RCC 7860 (cell line): ENCODE results near the gene MINAR2.

Experiments used
- DNase-seq: peaks from one replicate; pipeline ENCODE4 v3.0.0-alpha.2; 2015; ENCODE audit warnings: low spot score
- FAIRE-seq: peaks from 2 replicates; lab custom pipeline; 2012; peaks lifted over from hg19 to GRCh38; lab: Jason Lieb, UNC

Gene MINAR2, protein sequence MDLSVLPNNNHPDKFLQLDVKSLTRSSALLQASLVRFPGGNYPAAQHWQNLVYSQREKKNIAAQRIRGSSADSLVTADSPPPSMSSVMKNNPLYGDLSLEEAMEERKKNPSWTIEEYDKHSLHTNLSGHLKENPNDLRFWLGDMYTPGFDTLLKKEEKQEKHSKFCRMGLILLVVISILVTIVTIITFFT

DNA sequence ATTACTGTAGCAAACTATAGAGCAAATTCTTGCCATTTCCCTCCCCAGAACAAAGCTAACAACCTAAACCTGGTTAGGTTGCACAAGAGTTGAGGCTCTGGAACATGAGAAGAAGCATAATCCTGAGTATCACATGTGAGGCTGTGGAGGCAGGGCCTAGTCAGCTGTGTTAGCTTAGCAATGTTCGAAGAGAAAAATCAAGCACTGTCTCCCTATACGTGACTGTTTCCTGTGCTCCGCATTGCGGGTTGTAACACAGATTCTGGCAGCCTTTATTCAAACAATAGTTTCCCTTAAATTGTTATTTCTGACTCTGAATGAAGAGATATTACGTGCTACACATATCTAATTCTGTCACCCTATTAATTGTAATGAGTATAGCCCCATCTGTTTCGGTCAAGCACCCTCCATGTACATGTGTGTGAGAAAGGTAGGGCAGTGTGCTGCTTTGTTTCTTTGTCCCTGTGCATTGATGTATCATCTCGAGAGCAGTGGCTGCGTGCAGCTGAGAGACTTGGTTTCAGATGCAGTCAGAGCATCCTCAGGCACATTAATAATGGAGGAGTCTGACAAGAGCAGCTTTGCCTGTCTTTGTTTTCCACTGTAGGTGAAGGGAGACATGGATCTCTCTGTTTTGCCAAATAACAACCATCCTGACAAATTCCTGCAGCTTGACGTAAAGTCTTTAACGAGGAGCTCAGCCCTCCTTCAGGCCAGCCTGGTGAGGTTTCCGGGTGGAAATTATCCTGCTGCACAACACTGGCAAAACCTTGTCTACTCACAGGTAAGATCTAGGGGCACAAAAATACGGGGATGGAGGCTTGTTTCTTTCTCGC is at the start of gene MINAR2:
TSS of gene MINAR2 (plus strand) at position 523 of the 836 bp plus-strand sequence. CDS start at position 620, 97 bp downstream.
- FAIRE-seq (no peak), DNase-seq (no peak)

DNA sequence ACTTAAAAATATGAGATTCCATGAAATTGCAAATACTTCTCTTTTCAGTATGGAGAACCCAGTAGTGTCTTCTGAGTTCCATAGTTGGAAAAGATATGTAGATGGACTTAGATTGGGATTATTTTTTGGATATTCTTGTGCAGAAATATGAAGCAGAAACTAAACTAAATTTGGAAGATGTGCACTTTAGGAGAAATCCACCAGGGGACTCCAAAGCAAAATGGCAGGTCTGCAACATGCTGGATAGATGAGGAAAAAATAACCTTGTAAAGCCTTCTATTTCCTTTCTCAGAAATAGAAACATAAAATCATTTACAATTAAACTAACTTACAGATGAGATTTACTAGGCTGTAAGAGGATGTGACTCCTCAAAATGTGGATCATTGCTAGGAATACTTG is 49.2 kb upstream of the MINAR2 start:
- DNase-seq, result no peak

DNA sequence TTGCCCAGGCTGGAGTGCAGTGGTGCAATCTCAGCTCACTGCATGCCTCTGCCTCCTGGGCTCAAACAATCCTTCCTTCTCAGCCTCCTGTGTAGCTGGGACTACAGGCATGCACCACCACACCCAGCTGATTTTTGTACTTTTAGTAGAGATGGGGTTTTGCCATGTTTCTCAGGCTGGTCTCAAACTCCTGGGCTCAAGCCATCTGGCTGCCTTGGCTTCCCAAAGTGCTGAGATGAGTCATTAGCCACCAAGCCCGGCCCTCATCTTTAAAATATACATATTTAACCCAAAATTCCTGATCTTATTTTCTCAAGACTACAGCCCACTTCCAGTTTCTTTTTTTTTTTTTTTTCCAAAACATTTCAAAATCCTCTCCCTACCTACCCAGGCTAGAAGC is 31.7 kb upstream of the MINAR2 start:
- no peak for DNase-seq
- no peak for FAIRE-seq

More for the DNA sequence above, 49.2 kb upstream of the MINAR2 start:
- FAIRE-seq, result no peak

DNA sequence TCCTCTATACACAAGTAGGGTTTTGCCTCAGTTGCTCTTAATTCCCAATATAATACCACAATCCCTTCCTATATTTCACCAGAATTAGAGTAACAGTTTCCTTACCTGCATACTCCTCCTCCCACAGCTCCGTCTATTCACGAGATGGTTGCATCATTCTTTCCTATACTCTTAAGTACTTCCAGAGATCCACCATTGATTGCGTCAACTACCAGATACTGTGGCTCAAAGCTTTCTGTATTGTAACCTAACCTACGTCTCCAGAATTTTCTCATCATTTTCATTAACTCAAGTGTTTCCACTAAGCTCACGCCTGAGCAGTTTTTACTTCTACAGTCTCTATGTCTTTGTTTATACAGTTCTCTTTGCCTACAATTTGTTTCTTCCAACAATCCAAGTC is 31.2 kb upstream of the MINAR2 start:
- FAIRE-seq (no peak), DNase-seq (no peak)

DNA sequence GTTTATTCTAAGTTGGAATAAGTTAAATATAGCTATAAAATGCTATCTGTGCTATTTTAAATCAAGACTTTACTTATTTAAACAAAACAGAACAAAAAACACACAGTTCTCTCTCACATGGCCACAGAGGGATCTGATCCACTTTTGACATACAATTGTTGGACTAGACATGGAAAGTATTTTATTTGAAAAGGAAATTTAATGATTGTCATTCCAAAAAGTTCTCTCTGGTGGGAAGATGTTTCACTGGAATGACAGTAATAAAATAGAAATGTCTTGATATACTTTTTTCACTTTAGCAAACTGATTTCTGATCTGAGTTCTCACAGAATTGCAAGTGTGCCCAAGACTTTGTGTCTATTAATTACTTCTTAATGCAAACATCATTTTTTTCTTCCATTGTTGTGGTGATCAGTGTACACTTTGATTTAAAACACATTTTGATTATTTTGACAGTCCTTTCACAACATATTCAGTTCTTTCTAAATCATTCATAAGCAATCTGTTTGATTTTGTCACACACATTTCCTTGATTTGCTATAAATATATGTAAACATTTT is 30.1 kb upstream of the MINAR2 start:
- FAIRE-seq (no peak), DNase-seq (no peak)

DNA sequence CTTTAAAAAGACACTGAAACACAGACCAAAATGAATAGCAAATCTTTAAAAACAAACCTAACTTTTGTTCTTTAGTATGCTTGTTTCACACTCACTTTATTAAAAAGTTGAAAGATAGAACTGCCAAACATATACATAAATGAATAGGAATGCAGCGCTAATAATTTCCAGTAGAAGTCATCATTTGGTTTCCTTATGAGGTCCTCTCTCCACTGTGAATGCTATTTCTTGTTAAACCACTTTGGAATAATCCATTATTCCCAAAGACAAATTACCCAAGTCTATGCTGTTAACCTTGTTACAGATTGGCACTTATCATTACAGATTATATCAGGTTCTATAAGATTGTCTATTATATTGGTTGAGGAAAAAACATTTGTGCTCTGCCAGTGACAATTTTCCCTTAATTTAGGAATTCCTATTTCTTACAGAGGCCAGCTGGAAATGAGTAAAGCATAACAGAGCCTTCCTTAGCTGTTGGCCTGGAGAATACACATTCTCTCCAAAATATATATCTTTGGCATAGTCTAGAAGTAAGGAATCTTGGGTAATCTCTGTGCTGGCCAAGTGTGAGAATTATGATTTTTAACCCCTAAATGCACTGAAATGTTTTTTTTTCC is 29.3 kb upstream of the MINAR2 start:
- FAIRE-seq, result no peak

DNA sequence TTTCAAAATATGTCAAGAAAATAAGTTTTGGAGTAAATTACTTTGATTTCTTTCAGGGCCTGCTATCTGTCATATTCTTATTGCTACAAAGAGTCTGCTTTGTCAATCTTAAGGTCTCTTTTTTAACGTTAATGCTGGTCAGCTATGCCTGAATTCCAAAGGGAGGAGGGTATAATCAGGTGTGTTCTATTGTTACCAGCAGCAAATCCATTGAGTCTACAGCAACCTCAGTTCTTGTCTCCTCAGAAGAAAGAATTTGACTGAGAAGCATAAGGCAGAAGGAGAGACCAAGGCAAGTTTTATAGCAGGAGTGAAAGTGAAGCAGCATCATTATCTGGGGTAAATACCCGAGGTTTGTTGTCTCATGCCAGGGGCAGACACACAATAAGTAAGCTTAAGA is 23.7 kb upstream of the MINAR2 start:
- FAIRE-seq, result no peak
- DNase-seq, result no peak

More for the DNA sequence above, 29.3 kb upstream of the MINAR2 start:
- DNase-seq, result no peak

DNA sequence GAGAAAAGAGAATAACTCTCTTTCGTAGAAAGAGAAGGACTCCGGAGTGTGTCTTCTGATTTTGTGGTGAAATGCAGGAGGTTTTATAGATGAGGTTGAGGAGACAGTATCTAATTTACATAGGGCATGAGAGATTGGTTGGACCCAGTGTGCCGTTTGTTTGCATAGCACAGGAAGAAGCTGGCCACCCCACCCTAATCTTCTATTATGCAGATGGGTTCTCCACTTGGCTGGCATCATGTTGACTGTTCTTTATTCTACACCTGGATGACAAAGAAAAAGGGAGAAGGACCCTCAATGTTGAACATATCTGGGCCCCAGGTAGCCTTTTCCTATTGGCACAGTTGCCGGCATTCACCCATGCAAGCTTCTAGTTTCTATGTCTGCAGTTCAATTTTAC is 23.2 kb upstream of the MINAR2 start:
- FAIRE-seq (no peak), DNase-seq (no peak)

DNA sequence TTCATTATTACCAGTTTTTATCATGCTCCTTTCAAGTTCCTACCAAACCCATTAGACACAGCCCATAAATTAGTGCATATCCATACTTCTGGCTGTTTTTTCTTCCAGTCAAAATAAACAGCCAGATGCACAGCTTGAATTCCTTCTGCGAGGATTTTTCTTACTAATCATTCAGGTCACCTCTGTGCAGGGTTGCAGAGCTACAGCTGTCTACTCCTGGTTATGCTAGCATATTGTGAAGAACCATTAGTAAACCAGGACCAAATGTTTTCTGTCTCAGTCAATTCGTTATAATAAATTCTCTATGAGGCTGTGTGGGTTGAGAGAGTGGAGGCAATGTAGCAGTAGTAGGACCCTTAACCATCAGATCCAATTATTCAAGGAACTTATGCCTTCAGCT is 8.1 kb upstream of the MINAR2 start:
- FAIRE-seq (no peak), DNase-seq (no peak)

DNA sequence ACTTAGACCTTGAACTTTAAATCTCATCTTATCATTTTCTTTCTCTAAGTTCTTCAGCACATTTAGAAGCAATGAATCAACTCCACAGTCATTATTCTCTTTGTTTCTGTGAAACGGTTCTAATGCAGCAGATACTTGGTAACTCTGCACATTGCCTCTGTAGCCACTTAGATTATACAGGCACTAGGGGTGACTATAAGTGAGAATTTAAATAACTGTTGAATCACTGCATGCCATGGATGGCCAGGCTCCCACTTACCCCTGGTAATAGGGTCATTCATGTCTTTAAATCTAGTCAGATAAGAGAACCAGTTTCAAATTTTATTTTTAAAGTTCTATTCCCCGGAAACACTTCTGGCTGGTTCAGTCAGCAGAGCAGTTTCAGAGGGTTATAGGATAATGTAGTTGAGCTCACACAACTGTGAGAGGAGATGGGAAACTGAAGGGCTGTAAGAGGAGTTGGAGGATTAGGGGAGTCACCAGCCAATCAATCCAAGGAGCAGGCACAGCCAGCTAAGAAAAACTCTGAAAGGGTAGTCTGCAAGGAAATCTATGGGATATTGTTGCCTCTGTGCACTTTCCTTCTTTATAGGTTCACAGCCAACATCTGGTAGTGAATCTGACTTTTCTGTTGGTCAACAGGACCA is 4.2 kb upstream of the MINAR2 start:
- DNase-seq, result no peak
- FAIRE-seq, result no peak

DNA sequence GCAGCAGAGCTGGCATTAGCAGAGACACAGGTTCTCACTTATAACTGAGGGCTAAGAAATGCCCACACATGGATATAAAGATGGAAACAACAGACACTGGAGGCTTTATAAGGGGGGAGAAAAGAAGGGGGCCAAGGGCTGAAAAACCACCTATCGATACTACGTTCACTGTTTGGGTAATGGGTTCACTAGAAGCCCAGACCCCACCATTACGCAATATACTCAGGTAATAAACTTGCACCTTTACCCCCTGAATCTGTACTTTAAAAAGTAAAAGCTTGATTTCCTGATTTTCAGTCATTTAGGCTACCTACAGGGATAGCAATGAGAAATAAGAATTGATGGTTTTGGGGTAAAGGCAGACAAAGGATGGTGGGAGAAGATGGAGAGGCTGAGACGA is 1.9 kb upstream of the MINAR2 start:
- DNase-seq (no peak), FAIRE-seq (no peak)

DNA sequence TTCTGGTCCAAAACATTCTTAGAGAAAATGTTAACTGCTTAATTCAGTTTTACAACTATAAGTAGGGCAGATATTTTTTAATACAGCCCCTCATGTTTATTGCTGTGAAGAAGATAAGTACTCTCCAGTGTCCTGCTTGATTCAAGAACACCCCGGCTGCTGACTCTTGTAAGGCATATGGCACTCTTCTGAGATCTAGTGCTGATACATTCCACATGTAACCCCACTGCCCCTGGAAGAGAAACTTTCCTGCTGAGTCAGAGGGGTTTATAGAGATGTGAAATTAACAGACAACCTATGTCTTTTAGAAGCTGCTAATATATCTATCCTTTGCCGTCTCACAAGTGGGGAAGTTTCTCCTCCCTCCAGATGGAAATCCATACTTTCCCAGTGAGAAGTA is 1.0 kb upstream of the MINAR2 start:
- FAIRE-seq, result no peak
- no peak for DNase-seq

DNA sequence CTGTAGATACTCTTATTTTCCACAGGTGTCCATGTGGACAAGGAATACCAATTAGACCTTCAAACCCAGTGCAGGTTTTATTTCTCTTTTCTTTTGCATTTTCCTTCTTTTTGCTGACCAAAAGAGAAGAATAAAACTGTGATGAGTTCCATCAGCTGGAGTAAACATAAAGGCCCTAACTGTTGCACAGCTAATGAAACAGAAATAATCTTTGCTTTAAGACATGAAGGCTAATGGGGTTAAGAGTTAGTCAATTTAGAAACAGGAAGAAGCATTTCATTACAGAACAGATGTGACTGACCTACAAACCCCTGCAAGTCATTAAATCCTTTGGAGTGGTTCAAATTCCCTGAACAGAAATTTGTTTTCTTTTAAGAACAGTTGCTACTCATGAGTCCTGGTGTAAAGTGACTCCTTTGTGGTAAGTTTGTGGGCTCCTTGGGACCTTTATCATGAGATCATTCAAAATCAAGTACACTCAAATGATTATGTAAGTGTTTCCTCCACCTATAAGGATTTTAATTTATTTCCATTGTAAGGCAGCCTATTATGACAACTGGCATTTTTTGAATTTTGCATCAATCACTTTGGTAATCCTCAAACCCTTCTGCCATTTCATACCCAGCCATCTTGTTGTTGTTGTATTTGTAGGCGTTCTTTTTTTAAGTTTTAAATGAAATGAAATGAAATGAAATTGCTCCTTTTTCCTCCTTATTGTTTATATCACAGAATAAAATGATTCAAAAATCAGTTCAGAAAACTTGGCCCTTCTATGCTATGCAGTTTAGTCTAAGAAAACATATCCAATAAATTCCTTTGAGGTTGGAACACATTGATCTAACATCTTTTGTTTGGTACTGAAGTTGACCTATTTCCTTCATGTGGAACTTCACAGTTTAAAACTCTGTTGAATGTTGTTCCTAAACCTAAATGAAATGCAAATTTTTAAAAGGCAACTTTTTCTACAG is 1.3 kb downstream of the MINAR2 start:
- no peak for FAIRE-seq
- DNase-seq, result no peak

DNA sequence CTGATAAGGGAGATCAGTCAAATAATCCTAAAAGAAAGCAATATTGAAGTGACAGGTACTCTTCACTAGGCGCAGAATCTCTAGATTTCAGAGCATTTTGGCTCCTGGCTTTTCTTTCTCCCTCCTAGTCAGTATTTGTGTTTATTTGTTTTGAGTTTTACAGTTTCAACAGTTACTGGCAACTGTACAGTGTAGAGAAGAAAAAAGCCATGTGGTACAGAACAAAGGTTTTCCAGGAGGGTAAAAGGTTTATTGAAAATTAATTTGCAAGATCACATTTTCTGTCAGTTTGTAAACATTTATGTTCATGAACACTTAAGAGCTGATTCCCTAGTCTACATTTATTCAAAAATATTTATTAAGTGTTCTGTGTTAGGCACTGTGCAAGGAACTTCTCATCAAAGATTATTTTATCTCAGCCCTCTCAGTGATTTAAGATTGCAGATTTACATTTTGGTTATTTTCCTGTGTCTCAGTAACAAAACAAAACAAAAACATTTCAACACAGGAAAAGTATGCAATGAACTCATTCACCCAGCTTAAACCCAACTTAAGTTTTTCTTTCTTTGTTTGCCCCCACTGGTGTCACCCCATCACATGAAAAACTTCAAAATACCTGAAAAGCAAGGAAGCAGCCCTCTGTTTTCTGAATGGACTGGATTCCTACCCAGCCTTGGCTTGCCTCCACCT is 12.9 kb downstream of the MINAR2 start:
- DNase-seq (no peak), FAIRE-seq (no peak)

DNA sequence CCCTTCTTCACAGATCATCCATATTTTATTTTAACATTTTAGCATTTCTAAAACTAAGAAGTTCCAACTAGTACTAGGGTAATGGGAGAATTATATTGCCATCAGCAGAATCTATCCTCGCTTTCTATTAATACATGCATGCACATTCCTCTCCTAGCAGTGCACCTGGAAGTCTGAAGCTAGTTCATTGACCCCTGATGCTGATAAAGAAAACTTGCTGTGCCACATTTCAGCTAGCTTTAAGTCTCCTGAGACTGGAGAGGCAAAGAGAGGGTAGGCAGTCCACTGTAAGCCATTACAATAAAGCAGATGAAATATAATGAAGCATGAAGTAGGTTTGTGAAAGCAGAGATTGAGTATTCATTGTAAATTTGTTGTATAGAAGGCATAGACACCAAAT is 15.8 kb downstream of the MINAR2 start:
- FAIRE-seq (no peak), DNase-seq (no peak)

DNA sequence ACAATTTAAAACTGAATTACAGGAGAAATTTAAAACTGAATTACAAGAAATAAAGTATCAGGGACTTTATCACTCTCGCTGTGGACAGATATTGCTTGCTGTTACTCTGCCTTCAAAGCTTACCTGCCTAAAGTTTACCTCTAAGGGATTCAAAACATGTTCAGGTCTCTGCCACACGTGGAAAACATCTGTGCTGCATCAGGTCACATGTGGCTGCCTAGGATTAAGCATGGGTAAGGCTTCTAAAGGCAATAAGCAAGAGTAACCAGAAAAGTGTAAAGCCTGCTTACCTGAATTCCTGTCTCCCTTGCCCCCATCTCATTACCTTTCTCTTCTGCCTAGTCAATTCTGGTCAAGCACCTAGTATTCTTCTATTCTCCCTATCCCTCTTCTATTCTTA is 18.9 kb downstream of the MINAR2 start:
- no peak for DNase-seq
- FAIRE-seq, result no peak

DNA sequence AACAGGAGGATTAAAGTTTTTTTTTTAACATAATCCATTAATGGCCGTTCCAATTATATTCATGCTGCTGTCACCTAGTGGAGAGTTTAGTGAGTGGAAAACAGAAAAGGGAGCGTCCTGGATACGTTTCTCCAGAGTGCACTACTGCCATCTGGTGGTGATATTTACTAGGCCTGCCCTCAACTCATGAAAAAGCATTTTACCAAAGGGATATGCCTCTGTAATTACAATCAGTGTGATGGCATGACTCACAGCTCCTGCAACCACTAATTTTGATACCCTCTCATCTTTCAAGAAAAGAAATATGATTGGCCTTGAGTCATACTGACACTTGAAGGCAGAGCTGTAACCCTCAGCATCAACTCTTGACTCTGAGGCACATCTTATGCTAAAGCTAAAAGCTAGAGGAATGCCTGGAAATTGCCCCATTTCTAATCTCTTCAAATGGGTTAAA is 20.1 kb downstream of the MINAR2 start:
- FAIRE-seq (peak; percentile 82), DNase-seq (peak; percentile 74)

DNA sequence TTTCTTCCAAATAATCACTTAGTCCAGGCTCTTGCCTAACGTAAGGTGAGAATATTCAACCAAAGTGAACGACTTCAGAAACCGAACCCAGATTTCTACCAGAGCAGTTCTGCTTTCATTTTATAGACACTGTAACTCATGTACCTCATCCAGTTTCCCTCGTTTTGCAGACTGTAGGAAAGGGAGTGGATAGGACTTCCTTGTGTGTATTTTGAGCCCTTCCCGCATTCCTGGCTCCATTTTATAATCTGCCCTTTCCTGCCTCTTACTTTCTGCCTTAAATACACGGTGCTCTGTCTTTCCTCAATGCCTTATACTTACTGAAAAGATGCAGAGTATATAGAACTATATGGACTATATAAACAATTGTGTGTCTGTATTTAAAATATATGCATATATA is 20.8 kb downstream of the MINAR2 start:
- DNase-seq (no peak), FAIRE-seq (no peak)

DNA sequence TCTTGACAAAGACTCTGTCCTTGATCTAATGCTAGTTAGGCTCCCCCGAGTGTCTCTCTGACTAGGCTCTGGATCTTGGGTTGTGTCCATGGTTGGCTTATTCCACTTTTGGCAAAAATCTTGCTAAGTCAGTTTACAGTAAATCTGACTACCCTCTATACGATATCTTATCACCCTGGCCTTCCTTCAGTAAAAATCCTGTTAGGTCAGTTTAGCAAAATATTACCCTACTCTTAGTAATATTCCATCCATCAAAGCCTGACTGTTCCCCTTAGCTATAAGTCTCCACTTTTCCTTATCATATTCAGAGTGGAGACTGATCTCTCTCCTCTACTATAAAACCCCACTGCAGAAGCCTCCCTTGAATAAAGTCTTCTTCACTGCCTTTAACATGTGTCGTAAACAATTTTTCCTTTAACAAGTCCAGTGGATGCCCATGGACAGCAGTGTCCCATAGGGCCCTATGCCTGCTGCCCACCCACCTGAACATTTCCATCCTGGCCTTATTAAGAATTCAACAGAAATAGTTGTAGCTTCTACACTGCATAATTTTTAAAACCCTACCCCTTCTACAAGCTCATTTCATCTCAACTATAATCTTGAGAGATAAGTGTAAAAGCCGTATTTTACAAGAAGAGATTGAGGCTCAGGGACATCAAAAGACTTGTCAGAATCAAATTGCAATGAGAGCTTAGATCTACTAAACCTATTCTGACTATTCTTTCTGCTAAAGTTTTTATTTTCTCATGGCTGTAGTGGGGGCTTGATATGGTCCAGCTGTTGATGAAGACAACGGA is 22.3 kb downstream of the MINAR2 start:
- FAIRE-seq (no peak), DNase-seq (no peak)
